ENCODE results near the gene CENPH.

DNA sequence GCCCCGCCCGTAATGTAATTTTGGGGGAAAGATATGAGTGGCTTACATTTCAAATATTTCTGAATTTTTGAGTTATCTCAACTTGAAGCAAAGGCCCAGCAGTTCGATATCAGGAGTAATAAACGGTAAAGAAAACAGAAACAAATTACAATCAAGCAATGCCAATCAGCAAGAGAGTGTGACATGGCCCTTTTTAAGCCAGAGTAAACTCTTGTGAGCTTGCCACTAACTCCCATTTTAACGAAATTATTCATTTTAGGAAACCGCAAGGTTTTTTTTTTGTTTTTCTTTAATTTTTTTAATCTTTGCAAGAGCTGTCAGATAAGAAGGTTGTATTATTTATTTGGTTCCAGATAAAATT lies 27.7 kb downstream of the CENPH start:
- TF ChIP-seq POLR2A (IDR thresholded peaks at IDR 0.05; ENCODE audit: low read depth, low read length) (no peak), POLR2AphosphoS5 (IDR thresholded peaks at IDR 0.05; ENCODE audit: low read depth, low read length) (no peak)

All from GM12892 (cell line).